Mesenchymal stem cell (in vitro differentiated cells and primary cell): ENCODE measurements around the gene PRR12.

Source experiments
- DNase-seq: peaks from one replicate; pipeline ENCODE4 v3.0.0-alpha.2; 2013
- H2AFZ ChIP-seq: one replicate; pipeline ENCODE4 v1.6.1; 2013; ENCODE audit warnings: low read depth, mild to moderate bottlenecking, control low read depth, inconsistent platforms, low read length, moderate library complexity
- H2AK5ac ChIP-seq: 2 replicates; pipeline ENCODE4 v1.6.1; 2013; ENCODE audit warnings: low read length, moderate library complexity, mild to moderate bottlenecking, inconsistent platforms; ENCODE audit not compliant: severe bottlenecking
- H2BK120ac ChIP-seq: one replicate; pipeline ENCODE4 v1.6.1; 2013; ENCODE audit warnings: low read depth, mild to moderate bottlenecking, inconsistent platforms, low read length, moderate library complexity
- H2BK12ac ChIP-seq, 2 experiments: one replicate each; pipeline ENCODE4 v1.6.1; 2013; ENCODE audit warnings: inconsistent platforms in 2 of 2, low read length in 2 of 2, mild to moderate bottlenecking in 2 of 2, moderate library complexity in 2 of 2, control low read depth in 1 of 2
- H2BK15ac ChIP-seq: one replicate; pipeline ENCODE4 v1.6.1; 2013; ENCODE audit warnings: mild to moderate bottlenecking, low read depth, inconsistent platforms; ENCODE audit not compliant: poor library complexity, severe bottlenecking
- H2BK5ac ChIP-seq: 2 replicates; pipeline ENCODE4 v1.6.1; 2013; ENCODE audit warnings: low read depth, mild to moderate bottlenecking, low read length, control low read depth, inconsistent platforms; ENCODE audit not compliant: poor library complexity, severe bottlenecking
- H3K14ac ChIP-seq, 2 experiments: one replicate each; pipeline ENCODE4 v1.6.1; 2013; ENCODE audit warnings: inconsistent platforms in 2 of 2, low read length in 2 of 2, control low read depth in 1 of 2, mild to moderate bottlenecking in 1 of 2, moderate library complexity in 1 of 2
- H3K18ac ChIP-seq, 2 experiments: one replicate each; pipeline ENCODE4 v1.6.1; 2013; ENCODE audit warnings: inconsistent platforms in 2 of 2, low read length in 2 of 2, control low read depth in 1 of 2, low read depth in 1 of 2, mild to moderate bottlenecking in 1 of 2
- H3K23ac ChIP-seq, 2 experiments: one replicate each; pipeline ENCODE4 v1.6.1; 2013; ENCODE audit warnings: inconsistent platforms in 2 of 2, low read length in 2 of 2, mild to moderate bottlenecking in 2 of 2, moderate library complexity in 2 of 2, control low read depth in 1 of 2
- H3K27ac ChIP-seq: 2 replicates; pipeline ENCODE4 v1.5.1; 2013; ENCODE audit warnings: mild to moderate bottlenecking, moderate library complexity, low read length, control low read depth, inconsistent platforms; ENCODE audit not compliant: poor library complexity, severe bottlenecking
- H3K27me3 ChIP-seq, 2 experiments: 2 replicates each; pipeline versions ENCODE4 v1.6.1 to v1.7.0; 2013; ENCODE audit warnings: low read length in 2 of 2, mild to moderate bottlenecking in 2 of 2, moderate library complexity in 2 of 2, control low read depth in 1 of 2, inconsistent platforms in 1 of 2; ENCODE audit not compliant: control insufficient read depth in 1 of 2, insufficient read depth in 1 of 2
- H3K36me3 ChIP-seq, 2 experiments: 2 replicates each; pipeline versions ENCODE4 v1.6.1 to v1.7.0; 2013; ENCODE audit warnings: low read length in 2 of 2, control low read depth in 1 of 2, inconsistent platforms in 1 of 2, low read depth in 1 of 2, mild to moderate bottlenecking in 1 of 2; ENCODE audit not compliant: insufficient read depth in 2 of 2, control insufficient read depth in 1 of 2
- H3K4ac ChIP-seq, 2 experiments: one replicate each; pipeline ENCODE4 v1.6.1; 2013; ENCODE audit warnings: inconsistent platforms in 2 of 2, low read length in 2 of 2, mild to moderate bottlenecking in 2 of 2, moderate library complexity in 2 of 2, control low read depth in 1 of 2, low read depth in 1 of 2
- H3K4me1 ChIP-seq: 2 replicates; pipeline ENCODE4 v1.6.1; 2013; ENCODE audit warnings: low read depth, low read length, control low read depth; ENCODE audit not compliant: control insufficient read depth, insufficient read depth
- H3K4me2 ChIP-seq: 2 replicates; pipeline ENCODE4 v1.6.1; 2013; ENCODE audit warnings: low read length, mild to moderate bottlenecking, inconsistent platforms; ENCODE audit not compliant: poor library complexity, severe bottlenecking
- H3K4me3 ChIP-seq, 2 experiments: 2 replicates each; pipeline versions ENCODE4 v1.5.1 to v1.7.0; 2013; ENCODE audit warnings: low read length in 2 of 2, mild to moderate bottlenecking in 2 of 2, control low read depth in 1 of 2, low read depth in 1 of 2; ENCODE audit not compliant: insufficient read depth in 1 of 2
- H3K79me1 ChIP-seq: replicated peaks from 2 replicates; pipeline ENCODE4 v1.6.1; 2013; ENCODE audit warnings: mild to moderate bottlenecking, control low read depth, low read length, inconsistent platforms; ENCODE audit not compliant: poor library complexity, severe bottlenecking
- H3K9ac ChIP-seq: 2 replicates; pipeline ENCODE4 v1.7.0; 2013; ENCODE audit warnings: mild to moderate bottlenecking, low read length, moderate library complexity
- H3K9me3 ChIP-seq: 2 replicates; pipeline ENCODE4 v1.7.0; 2013; ENCODE audit warnings: mild to moderate bottlenecking, low read length; ENCODE audit not compliant: control insufficient read depth
- H4K8ac ChIP-seq: one replicate; pipeline ENCODE4 v1.6.1; 2013; ENCODE audit warnings: inconsistent platforms, mild to moderate bottlenecking, low read length, moderate library complexity
- H4K91ac ChIP-seq: one replicate; pipeline ENCODE4 v1.6.1; 2013; ENCODE audit warnings: mild to moderate bottlenecking, low read length, inconsistent platforms
- WGBS: methylation state at CpG from one replicate; pipeline ENCODE4 v1.1.7; 2013; ENCODE audit warnings: mixed read lengths; 5-methylcytosine and 5-hydroxymethylcytosine counted together

The PRR12 gene

DNA sequence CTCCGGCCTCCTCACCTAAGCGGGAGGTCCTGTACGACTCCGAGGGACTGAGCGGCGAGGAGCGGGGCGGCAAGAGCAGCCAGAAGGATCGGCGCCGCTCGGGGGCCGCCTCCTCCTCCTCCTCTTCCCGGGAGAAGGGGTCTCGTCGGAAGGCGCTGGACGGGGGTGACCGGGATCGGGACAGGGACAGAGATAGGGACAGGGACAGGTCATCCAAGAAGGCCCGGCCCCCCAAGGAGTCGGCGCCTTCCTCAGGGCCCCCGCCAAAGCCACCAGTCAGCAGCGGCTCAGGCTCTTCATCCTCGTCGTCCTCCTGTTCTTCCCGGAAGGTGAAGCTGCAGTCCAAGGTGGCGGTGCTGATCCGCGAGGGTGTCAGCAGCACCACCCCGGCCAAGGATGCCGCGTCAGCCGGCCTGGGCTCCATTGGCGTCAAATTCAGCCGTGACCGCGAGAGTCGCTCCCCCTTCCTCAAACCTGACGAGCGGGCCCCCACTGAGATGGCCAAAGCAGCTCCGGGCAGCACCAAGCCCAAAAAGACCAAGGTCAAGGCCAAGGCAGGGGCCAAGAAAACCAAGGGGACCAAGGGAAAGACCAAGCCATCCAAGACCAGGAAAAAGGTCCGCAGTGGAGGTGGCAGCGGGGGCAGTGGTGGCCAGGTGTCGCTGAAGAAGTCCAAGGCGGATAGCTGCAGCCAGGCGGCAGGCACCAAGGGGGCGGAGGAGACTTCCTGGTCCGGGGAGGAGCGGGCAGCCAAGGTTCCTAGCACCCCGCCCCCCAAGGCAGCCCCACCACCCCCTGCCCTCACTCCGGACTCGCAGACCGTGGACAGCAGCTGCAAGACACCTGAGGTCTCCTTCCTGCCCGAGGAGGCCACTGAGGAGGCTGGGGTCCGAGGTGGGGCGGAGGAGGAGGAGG is 61.8 kb downstream of the PRR12 start:
- peak overlapping the region; percentile 32 for H4K8ac ChIP-seq
- no peak overlapping the region for H2BK5ac ChIP-seq
- no peak overlapping the region for H2BK120ac ChIP-seq
- no peak overlapping the region for H2BK15ac ChIP-seq
- no peak overlapping the region for H3K9ac ChIP-seq
- peaks cover 70 to 91% of the 10 kb centered on the region in 2 experiments for H3K36me3 ChIP-seq
- no peaks in the 10 kb centered on the region for H3K27me3 ChIP-seq
- over 99% methylated on average over 56 of the region's 58 CpGs for WGBS
- DNase-seq: no peak
- H3K9me3 ChIP-seq: no peaks in the 10 kb centered on the region
- no peak overlapping the region for H3K27ac ChIP-seq
- no peak overlapping the region for H2AFZ ChIP-seq
- H3K4ac ChIP-seq: no peak overlapping the region
- H3K23ac ChIP-seq: no peak overlapping the region
- H2BK12ac ChIP-seq: no peak overlapping the region
- H4K91ac ChIP-seq: no peak overlapping the region
- H3K4me3 ChIP-seq: no peak overlapping the region
- no peak overlapping the region for H3K18ac ChIP-seq
- no peak overlapping the region for H3K4me2 ChIP-seq
- no peak overlapping the region for H3K14ac ChIP-seq
- peaks cover 49% of the 10 kb centered on the region for H3K79me1 ChIP-seq
- H2AK5ac ChIP-seq: no peak overlapping the region
- peaks cover 4% of the 10 kb centered on the region for H3K4me1 ChIP-seq

DNA sequence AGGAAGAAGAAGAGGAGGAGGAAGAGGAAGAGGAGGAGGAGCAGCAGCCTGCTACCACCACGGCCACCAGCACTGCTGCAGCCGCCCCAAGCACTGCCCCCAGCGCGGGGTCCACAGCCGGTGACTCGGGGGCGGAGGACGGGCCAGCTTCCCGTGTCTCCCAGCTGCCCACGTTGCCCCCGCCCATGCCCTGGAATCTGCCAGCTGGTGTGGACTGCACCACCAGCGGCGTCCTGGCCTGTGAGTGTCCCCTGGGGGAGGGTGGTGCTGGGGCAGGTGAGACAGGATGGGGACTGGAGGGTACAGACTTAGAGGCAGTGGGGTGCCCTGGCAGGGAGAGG is 62.5 kb downstream of the PRR12 start:
- no peak for DNase-seq
- Histone ChIP-seq H4K8ac (peak overlapping the region; percentile 13), H2BK12ac (no peak overlapping the region), H2BK15ac (no peak overlapping the region), H3K18ac (no peak overlapping the region), H3K27ac (no peak overlapping the region), H3K9me3 (no peaks in the 10 kb centered on the region), H3K9ac (no peak overlapping the region), H3K4me2 (no peak overlapping the region), H3K4ac (no peak overlapping the region), H3K4me1 (peaks cover 4% of the 10 kb centered on the region), H2AK5ac (no peak overlapping the region), H2AFZ (no peak overlapping the region), H3K23ac (no peak overlapping the region), H2BK120ac (no peak overlapping the region), H3K4me3 (no peak overlapping the region), H3K36me3 (peaks cover 74 to 94% of the 10 kb centered on the region in 2 experiments), H3K27me3 (no peaks in the 10 kb centered on the region), H2BK5ac (no peak overlapping the region), H3K79me1 (peaks cover 53% of the 10 kb centered on the region), H4K91ac (no peak overlapping the region), H3K14ac (no peak overlapping the region)
- WGBS: 98% methylated on average over 13 of the region's 13 CpGs

DNA sequence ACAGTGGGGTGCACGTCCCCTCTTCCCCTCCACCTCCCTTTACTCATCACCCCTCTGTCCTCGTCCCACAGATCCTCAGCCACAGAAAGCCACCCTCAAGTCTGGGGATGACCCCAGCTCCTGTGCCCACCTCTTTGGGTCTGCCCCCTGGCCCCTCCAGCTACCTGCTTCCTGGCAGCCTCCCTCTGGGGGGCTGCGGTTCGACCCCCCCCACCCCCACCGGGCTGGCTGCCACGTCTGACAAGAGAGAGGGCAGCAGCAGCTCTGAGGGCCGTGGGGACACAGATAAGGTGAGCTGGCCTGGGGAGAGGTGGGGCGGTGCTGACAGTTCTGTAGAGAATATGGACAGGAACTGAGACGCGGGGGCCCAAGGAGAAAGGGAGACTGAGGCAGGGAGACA is 63.6 kb downstream of the PRR12 start:
- H3K36me3 ChIP-seq: peaks cover 77 to 100% of the 10 kb centered on the region in 2 experiments
- peaks cover 64% of the 10 kb centered on the region for H3K79me1 ChIP-seq
- H3K23ac ChIP-seq: no peak overlapping the region
- no peak overlapping the region for H2BK120ac ChIP-seq
- no peak overlapping the region for H3K4ac ChIP-seq
- no peak overlapping the region for H3K14ac ChIP-seq
- no peak for DNase-seq
- over 99% methylated on average over 10 of the region's 10 CpGs for WGBS
- H2AK5ac ChIP-seq: no peak overlapping the region
- no peak overlapping the region for H3K4me3 ChIP-seq
- H3K9ac ChIP-seq: no peak overlapping the region
- peaks cover 4% of the 10 kb centered on the region for H3K4me1 ChIP-seq
- no peak overlapping the region for H3K18ac ChIP-seq
- H4K91ac ChIP-seq: no peak overlapping the region
- H2BK5ac ChIP-seq: no peak overlapping the region
- no peak overlapping the region for H4K8ac ChIP-seq
- no peaks in the 10 kb centered on the region for H3K27me3 ChIP-seq
- H3K27ac ChIP-seq: no peak overlapping the region
- no peak overlapping the region for H2BK15ac ChIP-seq
- no peaks in the 10 kb centered on the region for H3K9me3 ChIP-seq
- no peak overlapping the region for H2AFZ ChIP-seq
- no peak overlapping the region for H3K4me2 ChIP-seq
- no peak overlapping the region for H2BK12ac ChIP-seq

DNA sequence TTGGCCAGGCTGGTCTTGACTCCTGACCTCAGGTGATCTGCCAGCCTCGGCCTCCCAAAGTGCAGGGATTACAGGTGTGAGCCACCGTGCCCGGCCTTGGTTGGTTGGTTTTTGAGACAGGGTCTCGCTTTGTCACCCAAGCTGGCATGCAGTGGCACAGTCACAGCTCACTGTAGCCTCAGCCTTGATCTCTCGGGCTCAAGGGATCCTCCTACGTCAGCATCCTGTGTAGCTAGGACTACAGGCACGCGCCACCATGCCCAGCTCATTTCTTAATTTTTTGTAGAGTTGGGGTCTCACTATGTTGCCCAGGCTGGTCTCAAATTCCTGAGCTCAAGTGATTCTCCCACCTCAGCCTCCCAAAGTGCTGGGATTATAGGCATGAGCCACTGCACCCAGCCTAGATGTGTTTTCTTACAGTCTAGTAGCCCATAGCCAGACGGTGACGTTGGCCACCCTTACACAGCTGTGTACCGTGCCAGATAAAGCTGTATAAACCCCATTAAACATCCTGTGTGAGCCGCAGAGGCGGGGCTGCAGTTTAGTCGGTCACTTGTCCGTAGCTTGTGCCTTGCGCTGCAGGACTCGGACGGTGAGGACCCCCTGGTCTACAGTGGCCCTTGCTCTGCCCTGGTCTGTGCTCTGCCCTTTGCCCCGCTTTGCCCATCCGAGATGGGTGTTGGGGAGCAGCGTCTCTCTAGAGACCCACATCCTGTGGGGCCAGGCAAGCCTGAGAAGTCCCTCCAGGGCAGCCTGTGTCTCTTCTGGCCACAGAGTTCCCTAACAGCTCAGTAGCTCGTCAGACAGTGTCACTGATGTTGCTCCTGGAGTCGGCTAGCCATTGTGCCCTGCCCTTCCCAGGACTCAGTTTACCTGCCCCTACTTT is 64.8 kb downstream of the PRR12 start:
- Histone ChIP-seq H2BK120ac (no peak overlapping the region), H2AK5ac (no peak overlapping the region), H2BK15ac (no peak overlapping the region), H4K8ac (no peak overlapping the region), H3K79me1 (peaks cover 65% of the 10 kb centered on the region), H3K36me3 (peaks cover 81 to 100% of the 10 kb centered on the region in 2 experiments), H2AFZ (no peak overlapping the region), H3K18ac (no peak overlapping the region), H2BK5ac (no peak overlapping the region), H4K91ac (no peak overlapping the region), H3K4me1 (peaks cover 7% of the 10 kb centered on the region), H3K4me3 (no peak overlapping the region), H3K14ac (no peak overlapping the region), H3K27ac (no peak overlapping the region), H3K23ac (no peak overlapping the region), H3K27me3 (no peaks in the 10 kb centered on the region), H3K4me2 (no peak overlapping the region), H3K4ac (no peak overlapping the region), H2BK12ac (no peak overlapping the region), H3K9me3 (no peaks in the 10 kb centered on the region), H3K9ac (no peak overlapping the region)
- no peak for DNase-seq
- WGBS: 95% methylated on average over 23 of the region's 23 CpGs
